IPS-NIHi7 (cell line): ENCODE measurements around the gene RUBCNL.
A peak's percentile ranks its signal among the peaks of the same experiment; 100 is the strongest.

ENCODE experiments used
- DNase-seq: peaks from one replicate; pipeline ENCODE4 v3.0.0; 2012; ENCODE audit warnings: mixed read lengths; ENCODE audit errors: extremely low spot score

The RUBCNL gene

GRCh38 chr13:46341112-46341711, 45.8 kb downstream of the RUBCNL start:
- no peak for DNase-seq

GRCh38 chr13:46340631-46341111, 46.4 kb downstream of the RUBCNL start:
- no peak for DNase-seq

- DNase-seq = no peak
Measured at GRCh38 chr13:46340011-46340410, 47.0 kb downstream of the RUBCNL start.

- no peak for DNase-seq
Measured at GRCh38 chr13:46339035-46339666, 47.9 kb downstream of the RUBCNL start.

- no peak for DNase-seq
Measured at GRCh38 chr13:46337700-46338099, 49.4 kb downstream of the RUBCNL start.

- DNase-seq = no peak
Measured at GRCh38 chr13:46334035-46334822, 52.8 kb downstream of the RUBCNL start.

- no peak for DNase-seq
Measured at GRCh38 chr13:46332772-46333171, 54.3 kb downstream of the RUBCNL start.

- DNase-seq = no peak
Measured at GRCh38 chr13:46329624-46330023, 57.4 kb downstream of the RUBCNL start.

GRCh38 chr13:46327246-46327645, 59.8 kb downstream of the RUBCNL start:
- no peak for DNase-seq

- no peak for DNase-seq
Measured at GRCh38 chr13:46324976-46325375, 62.1 kb downstream of the RUBCNL start.

- peak; percentile 71 for DNase-seq
Measured at GRCh38 chr13:46321494-46322225, 65.4 kb downstream of the RUBCNL start.

GRCh38 chr13:46320821-46321220, 66.2 kb downstream of the RUBCNL start:
- DNase-seq = no peak

GRCh38 chr13:46320406-46320805, 66.6 kb downstream of the RUBCNL start:
- DNase-seq = no peak

- DNase-seq = no peak
Measured at GRCh38 chr13:46318986-46319385, 68.1 kb downstream of the RUBCNL start.

- no peak for DNase-seq
Measured at GRCh38 chr13:46317120-46317519, 69.9 kb downstream of the RUBCNL start.

- no peak for DNase-seq
Measured at GRCh38 chr13:46315491-46316075, 71.5 kb downstream of the RUBCNL start.

- DNase-seq = no peak
Measured at GRCh38 chr13:46315036-46315435, 72.0 kb downstream of the RUBCNL start.

- DNase-seq = no peak
Measured at GRCh38 chr13:46314587-46314986, 72.5 kb downstream of the RUBCNL start.

- DNase-seq = no peak
Measured at GRCh38 chr13:46313432-46314257, 73.4 kb downstream of the RUBCNL start.

- no peak for DNase-seq
Measured at GRCh38 chr13:46313024-46313423, 74.0 kb downstream of the RUBCNL start.

- no peak for DNase-seq
Measured at GRCh38 chr13:46311217-46311616, 75.8 kb downstream of the RUBCNL start.
